NCI-H2107 treated with DMSO at 0.1 percent for 48 hours (cell line): ENCODE results near the gene CLDN9.
"Not testable (repeated sequence)": the region's sequence is repeated elsewhere in the genome, so short reads cannot be mapped to it uniquely, and the experiment has no call there.

Experiments used
- DNase-seq: peaks from one replicate; lab custom pipeline; 2025; ENCODE audit not compliant: unreplicated experiment; lab: John Stamatoyannopoulos, UW

Gene CLDN9

DNA sequence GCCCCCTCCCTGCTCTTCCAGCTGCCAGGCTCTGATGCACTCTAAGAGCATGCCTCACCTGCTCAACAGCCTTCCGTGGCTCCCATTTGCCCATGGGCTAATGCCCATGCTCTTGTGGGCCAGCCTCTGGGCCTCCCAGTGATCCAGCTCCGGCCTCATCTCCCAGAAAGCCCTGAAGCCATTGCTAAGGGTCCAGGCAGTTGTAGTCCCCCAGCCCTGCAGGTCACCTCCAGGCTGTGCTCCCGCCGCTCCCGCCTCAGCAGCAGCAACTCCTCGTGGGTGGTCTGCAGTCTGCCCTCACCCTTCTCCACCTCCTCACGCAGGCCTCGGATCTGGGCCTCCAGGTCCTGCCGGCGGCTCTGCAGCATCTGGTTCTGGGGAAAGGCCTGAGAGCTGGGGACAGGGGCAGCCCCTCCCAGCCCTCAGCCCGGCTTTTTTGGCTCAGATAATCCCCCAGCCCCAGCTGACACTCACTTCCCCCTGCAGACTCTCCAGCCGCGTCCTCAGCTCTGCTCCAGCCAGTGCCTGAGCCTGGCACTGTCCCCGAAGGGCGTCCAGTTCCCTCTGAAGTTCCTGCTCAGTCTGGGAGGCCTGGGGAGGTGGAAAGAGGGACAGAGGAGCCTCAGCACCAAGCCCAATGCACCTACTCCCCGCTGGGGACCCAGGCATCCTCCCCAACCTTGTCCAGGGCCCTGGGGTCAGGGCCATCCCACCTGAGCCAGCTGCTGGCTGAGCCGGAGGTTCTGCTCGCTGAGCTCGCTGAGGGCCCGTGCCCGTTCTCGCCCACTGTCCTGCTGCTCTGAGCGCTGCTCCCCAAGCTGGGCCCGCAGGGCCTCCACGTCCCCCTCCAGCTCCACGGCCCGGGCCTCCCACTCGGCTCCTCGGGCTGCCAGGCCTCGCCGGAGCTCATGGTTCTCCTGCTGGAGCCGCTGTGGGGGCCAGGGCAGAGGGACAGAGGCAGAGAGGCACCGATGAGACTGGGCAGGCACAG lies 17.8 kb downstream of the CLDN9 start:
- DNase-seq = no peak

DNA sequence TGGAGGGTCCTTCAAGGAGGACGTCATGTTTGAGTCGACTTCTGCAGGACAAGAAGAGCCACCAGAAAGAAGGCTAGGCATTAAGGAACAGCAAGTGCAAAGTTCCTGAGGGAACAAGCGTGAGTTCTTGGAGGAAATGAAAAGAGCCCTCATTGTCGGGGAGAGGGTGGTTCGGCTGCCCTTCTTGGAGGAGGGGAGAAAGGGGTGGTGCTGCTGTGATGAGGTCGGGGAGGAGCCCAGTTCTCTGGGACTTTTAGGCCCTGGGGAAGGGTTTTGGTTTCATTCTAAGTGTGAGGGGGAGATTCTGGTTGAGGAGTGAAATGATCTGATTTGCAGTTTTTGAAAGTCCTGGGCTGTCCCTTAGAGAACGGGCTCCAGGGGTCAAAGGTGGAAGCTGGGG lies 19.9 kb downstream of the CLDN9 start:
- no peak for DNase-seq

DNA sequence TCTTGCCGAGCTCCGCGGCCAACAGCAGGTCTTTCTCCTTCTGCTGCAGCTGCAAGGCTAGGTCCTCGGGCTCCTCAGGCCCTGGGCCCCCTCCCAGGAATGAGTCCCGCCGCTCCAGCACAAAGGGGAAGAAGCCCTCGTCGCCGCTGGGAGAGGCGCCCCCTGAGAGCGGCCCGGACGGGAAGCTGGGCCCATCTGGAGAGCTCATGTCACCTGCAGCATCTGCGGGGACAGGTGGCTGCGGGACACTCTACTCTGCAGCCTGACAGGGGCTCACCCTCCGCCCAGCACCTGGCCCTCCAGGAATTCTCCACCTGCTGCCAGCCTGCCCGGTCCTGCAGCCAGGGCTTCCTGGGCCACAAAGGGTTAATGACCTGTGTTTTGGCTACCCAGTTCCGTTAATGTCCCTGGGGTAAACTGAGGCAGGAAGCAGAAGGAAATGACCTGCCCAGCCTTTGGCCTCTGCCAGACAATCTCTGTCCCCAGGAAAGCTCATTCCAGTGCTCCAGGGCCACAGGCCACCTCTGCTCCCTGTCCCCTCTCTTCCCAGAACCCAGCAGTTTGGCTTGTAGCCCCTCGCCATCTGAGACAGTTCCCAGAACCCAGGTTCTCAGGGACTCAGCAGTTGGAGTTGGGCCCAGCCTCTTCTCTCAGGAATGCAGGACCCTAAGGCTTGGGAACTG lies 22.7 kb downstream of the CLDN9 start:
- no peak for DNase-seq

DNA sequence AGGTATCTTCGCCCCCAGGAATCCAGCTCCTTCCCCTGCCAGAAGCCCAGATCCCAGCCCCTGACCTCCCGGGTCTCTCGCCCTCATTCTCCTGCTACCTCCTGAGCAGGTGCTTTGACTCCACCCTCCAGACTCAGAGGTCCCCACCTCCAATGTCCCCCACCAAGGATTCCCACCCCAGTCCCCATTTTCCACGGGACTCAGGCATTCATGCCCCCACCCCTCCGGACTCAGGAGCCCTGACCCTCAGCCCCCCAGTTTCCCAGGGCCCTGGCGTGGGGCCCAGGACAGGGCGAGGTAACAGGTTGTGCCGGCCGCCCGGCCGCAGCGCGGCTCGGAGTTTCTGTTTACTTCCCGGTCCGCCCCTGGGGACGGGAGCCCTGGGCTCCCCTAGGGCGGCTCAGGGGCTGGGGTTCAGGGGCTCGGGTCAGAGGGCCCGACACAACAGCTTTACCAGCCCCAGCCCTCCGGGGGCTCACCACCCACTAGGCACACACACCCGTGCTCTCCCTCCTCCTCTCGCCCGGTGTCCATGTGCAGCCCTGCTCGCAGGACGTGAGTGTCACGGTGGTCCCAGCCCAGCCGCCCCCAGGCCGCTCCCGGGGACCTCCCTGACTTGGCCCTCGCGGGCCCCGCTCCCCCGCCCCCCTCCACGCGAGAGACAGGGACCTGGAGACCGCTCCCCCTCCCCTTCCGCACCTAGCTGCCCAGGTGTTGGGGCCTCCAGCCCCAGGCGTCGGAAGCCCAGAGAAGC lies 23.4 kb downstream of the CLDN9 start:
- DNase-seq = no peak

DNA sequence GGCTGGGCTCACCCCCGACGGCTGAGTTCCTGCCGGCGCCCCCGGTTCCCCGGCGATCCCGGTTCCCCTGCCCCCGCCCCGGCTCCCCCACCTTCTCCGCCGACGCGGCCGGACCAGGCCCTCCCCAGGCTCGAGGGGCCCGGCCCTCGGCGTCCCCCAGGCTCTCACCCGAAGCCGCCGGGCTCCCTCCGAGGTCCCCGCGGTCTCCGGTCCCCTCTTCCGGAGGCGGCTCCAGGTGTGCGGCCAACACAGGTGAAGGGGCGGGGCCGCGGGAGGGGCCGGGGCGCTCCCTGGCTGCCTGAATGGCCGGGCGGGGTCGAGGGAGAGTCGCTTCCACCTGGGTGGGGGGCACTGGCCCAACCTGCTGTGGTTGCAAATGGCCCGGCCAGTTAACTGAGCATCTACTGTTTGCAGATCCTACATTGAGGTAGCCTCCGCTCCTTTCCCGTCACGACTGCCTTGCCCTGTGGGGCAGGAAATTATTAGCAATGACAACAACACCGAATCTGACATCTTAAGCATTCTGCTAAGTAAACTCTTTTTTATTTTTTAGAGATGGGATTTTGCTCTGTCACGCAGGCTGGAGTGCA lies 24.1 kb downstream of the CLDN9 start, which contains the start of gene BICDL2:
Gene BICDL2, minus strand, starts transcription at position 219 of the 590 bp plus-strand sequence. CDS start 1,448 bp downstream, outside the sequence.
- DNase-seq = no peak

DNA sequence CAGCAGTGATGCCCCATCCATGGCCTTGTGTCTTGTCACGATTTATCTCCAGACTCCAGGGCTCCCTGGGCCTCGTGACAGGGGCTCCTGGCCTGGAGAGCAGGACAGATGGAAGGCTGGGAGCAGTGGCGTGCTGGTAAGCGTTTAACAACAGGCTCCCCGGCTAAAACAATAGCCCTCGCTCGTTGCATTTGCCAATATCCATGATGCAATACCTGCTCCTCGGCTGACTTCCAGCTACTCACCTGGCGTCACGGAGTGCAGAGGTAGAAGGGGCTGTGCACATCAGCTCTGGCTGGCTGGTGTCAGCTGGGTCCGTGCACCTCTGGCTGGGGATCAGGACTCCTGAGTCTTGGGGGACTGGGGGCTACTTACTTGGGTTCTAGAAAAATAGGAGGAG lies 25.5 kb downstream of the CLDN9 start:
- peak; percentile 54 for DNase-seq

DNA sequence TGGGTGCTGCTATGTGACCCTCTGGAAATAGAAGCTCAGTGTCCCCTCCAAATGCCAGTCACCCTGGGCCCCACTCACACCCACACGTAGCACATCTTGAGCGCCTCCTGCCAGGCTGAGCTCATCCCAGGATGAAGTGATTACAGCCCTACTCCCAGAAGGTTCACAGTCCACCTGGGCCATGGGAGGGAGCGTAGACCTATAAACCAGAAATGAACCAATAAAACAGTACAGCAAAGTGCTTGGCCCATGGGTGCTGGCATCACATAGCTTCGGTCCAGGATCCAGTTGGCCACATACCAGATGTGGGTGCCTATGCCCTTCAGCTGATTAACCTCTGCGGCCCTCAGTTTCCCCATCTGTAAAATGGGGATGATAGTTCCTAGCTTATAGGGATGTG lies 26.2 kb downstream of the CLDN9 start:
- no peak for DNase-seq

DNA sequence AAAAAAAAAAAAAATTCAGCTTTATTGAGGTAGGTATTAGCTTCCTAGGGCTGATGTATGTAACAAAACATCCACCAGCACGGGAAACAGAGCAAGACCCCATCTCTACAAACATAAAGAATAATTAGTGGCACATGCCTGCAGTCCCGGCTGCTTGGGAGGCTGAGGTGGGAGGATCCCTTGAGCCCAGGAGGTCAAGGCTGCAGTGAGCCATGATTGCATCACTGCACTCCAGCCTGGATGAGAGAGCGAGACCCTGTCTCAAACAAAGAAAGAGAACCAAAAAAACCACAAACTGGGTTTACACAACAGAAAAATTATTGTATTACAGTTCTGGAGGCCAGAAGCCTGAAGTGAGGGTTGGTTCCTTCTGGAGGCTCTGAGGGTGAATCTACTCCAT lies 29.7 kb downstream of the CLDN9 start:
- DNase-seq = no peak

DNA sequence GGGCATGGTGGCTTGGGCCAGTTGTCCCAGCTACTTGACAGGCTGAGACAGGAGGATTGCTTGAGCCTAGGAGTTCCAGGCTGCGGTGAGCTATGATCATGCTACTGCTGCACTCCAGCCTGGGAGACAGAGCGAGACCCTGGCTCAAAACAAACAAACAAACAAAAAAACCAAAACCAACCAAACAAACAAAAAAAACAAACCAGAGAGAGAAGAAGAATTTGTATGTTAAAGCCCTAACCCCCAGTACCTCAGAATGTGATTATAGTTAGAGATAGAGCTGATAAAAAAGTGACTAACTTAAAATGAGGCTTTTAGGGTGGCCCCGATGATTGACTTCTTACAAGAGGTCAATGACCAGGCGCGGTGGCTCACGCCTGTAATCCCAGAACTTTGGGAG lies 32.0 kb downstream of the CLDN9 start:
- DNase-seq = no peak

DNA sequence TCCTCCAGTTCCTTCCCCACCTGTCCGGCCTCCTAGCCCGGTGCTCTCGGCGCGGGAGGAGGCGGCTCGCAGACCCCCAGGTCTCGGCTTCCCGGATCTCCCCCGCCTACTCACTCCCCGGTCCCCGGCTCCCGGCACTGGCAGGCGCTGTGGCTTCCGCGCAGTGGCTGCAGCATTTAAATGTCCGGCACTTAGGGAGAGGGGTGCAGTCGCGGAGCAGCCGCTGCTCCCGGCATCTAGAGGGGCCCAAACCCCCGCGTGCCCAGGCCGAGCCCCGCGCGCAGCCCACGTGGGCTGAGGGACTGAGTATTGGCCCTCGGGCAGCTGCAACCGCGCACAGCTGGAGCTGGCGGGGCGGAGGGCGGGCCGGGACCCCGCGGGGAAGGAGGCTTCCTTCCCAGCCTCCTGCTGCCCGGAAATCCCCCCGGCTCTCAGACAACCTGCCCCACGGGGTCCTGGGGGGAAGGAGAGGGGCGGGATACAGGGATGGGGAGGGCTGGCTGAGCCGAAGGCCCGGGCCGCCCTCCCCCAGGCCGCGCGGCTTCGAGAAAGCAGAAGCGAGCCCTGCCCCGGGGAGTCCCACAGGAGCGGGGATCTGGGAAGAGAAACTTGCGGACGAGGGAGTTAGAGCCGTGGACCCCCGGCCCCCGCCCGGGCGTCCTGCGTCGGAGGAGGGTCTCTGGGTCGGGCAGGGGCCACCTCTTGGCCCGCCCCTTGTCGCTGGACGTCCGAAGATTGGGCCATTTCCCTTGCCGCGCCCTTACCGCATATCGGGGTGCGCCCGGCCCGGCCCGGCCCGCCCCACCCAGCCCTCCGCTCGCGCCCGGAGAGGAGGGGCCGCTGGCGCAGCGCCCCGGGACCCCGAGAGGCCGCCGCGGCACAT lies 33.3 kb downstream of the CLDN9 start, which contains the start of gene MMP25:
Gene MMP25, plus strand, starts transcription at position 804 of the 883 bp plus-strand sequence. CDS start 357 bp downstream, outside the sequence.
- no peak for DNase-seq

DNA sequence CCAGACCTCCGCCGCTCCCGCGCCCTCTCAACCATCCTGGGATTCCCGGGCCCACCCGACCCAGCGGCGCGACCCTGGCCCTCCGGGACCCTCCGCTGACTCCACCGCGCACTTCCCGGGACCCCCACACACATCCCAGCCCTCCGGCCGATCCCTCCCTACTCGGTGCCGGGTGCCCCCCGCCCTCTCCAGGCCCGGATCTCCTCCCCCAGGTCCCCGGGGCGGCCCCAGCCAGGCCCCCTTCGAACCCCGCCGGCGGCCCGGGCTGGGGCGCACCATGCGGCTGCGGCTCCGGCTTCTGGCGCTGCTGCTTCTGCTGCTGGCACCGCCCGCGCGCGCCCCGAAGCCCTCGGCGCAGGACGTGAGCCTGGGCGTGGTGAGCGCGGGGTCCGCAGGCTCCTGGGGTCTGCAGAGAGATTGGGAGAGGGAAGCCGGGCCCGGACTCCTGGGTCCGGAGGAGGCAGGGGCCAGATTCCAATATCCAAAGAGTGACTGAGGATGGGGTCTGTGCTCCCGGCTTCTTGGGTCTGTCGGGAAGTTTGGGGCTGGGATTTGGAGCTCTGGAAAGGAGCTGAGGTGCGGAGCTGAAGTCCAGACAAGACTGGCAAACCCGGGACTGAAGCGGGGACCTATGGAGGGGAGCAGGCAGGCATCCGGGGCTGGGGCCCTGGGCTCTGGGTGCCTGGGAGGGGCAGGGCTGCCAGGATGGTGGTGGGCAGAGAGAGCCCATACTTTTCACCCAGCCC lies 34.1 kb downstream of the CLDN9 start:
- no peak for DNase-seq

DNA sequence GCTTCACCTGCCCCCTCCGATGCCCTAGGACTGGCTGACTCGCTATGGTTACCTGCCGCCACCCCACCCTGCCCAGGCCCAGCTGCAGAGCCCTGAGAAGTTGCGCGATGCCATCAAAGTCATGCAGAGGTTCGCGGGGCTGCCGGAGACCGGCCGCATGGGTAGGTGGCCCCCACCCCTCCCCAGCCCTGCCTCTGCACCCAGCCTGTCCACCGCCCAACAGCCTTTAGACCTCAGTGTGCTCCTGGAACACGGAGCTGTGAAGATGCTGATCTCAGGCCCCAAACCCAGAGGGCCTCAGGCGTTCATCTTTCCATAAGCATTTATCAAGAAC lies 34.6 kb downstream of the CLDN9 start:
- DNase-seq = no peak

DNA sequence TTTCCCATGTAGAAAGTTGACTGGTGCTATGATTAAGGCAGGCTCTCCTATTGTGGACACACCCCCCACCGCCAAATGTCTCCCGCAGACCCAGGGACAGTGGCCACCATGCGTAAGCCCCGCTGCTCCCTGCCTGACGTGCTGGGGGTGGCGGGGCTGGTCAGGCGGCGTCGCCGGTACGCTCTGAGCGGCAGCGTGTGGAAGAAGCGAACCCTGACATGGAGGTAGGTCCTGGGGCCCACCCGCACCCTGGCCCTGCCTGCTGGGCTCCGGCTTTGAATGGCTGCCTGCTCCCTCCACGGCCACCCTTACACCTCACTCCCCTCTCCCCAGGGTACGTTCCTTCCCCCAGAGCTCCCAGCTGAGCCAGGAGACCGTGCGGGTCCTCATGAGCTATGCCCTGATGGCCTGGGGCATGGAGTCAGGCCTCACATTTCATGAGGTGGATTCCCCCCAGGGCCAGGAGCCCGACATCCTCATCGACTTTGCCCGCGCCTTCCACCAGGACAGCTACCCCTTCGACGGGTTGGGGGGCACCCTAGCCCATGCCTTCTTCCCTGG lies 37.3 kb downstream of the CLDN9 start:
- no peak for DNase-seq

DNA sequence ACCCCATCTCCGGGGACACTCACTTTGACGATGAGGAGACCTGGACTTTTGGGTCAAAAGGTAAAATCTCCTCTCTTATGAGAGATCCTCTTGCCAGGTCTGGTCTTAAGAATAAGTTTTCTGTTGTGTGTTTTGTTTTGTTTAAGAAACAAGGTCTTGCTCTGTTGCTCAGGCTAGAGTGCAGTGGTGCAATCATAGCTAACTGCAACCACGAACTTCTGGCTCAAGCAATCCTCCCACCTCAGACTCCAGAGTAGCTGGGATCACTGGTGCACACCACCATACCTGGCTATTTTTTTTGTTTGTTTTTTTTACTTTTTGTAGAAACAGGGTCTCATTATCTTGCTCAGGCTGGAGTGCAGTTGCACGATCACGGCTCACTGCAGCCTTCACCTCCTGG lies 37.8 kb downstream of the CLDN9 start:
- no peak for DNase-seq

DNA sequence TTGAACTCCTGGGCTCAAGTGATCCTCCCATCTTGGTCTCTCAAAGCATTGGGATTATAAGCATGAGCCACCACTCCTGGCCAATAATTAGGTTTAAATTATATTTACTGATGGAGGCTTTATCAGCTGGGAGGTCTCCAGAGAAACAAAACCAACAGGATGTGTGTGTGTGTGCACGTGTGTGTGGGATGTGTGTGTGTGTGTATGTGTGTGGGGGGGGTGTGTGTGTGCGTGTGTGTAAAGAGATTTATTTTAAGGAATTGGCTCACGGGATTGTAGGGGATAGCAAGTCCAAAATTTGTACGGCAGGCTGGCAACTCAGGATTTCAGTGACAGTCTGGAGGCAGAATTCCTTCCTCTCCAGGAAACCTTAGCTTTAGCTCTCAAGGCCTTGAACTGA lies 38.3 kb downstream of the CLDN9 start:
- no peak for DNase-seq

DNA sequence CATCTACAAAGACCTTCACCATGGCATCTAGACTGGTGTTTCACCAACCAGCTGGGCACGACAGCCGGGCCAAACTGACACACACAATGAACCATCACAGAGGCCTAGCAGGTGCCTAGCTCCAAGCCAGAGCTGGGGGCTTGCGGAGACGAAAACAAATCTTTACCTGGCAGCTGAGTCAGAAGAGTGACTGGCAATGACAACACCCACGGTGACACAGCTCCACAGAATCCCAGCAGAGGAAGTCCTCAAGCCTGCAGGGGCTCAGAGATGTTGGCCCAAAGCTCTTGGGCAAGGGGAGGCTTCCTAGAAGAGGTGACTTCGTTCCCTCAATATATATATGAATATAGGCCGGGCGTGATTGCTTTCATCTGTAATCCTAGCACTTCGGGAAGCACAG lies 38.8 kb downstream of the CLDN9 start:
- no peak for DNase-seq

DNA sequence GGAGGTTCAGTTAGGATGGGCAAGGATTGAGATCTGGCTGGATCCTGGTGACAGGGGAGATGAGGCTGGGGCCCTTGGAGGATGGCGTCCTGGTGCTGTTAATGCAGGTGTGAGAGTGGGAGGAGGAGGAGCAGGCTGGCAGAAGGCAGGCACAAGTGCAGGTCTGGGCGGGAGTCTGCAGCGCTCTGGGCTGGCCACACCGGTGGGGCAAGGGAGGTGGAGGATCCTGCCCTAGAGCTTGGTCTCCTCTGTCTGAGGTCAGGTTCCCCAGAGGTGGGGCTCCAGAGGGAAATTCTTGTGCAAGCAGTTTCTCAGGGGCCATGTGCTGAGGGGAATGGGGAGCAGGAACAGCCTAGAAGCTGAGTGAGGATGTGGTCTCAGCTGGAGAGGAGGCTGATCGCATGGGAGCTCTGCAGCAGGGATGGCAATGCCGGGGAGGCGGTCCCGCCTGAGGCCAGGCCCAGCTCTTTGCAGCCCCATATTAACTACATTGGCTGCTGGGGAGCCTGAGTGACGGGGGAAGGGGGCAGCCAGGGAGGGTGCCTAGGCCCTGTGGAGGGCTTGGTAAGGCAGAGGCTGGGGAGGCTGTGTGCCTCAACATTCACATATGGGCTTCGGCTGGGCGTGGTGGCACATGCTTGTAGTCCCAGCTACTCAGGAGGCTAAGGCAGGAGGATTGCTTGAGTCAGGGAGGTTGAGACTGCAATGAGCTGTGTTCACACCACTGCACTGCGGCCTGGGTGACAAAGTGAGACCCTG lies 40.0 kb downstream of the CLDN9 start:
- DNase-seq = not testable (repeated sequence)

DNA sequence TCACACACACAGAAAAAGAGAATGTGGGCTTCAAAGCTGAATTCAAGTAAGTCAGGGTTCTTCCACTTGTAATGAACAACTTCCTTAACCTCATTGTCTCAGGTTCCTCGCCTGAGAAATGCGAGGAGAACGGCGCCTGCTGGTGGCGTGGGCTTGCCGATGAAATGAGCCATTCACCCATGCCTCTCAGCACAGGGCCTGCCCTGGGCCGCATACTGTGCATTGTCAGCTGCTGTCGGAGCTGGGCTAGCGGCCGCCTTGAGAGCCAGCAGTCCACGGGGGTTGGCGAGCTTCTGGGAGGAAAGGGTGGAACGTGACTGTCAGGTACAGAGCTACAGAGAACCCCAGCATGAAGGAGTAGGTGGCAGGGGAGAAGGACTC lies 40.6 kb downstream of the CLDN9 start:
- not testable (repeated sequence) for DNase-seq
